Keratinocyte (primary cell): ENCODE results near the gene SULT1C4. TPM values are rescaled to one million over a fixed set of nuclear protein-coding genes. Genes with fewer than 3 reads are reported as not detected.

ENCODE experiments used
- DNase-seq: peaks from one replicate; pipeline ENCODE4 v3.0.0-alpha.2; 2011; ENCODE audit warnings: low read depth, missing footprints, low spot score
- FAIRE-seq: peaks from 2 replicates; lab custom pipeline; 2011; peaks lifted over from hg19 to GRCh38; lab: Jason Lieb, UNC
- H2AFZ ChIP-seq: 2 replicates; pipeline ENCODE4 v1.6.0; 2012; ENCODE audit warnings: low read length, control low read depth, inconsistent platforms; ENCODE audit not compliant: control insufficient read depth
- H3K27ac ChIP-seq: 2 replicates; pipeline ENCODE4 v1.5.1; 2011; ENCODE audit warnings: low read length; ENCODE audit not compliant: control insufficient read depth, insufficient read depth
- H3K27me3 ChIP-seq: 3 replicates; pipeline ENCODE4 v1.6.0; 2011; ENCODE audit warnings: low read length; ENCODE audit not compliant: control insufficient read depth, insufficient read depth; ENCODE audit errors: extremely low read depth
- H3K36me3 ChIP-seq, 2 experiments: 2 replicates in 1 of 2; 3 replicates in 1 of 2; pipeline ENCODE4 v1.5.1; 2011; ENCODE audit warnings: low read length in 2 of 2, mild to moderate bottlenecking in 1 of 2; ENCODE audit not compliant: control insufficient read depth in 2 of 2, insufficient read depth in 2 of 2; ENCODE audit errors: extremely low read depth in 1 of 2
- H3K4me1 ChIP-seq: 3 replicates; pipeline ENCODE4 v1.5.1; 2011; ENCODE audit warnings: low read length; ENCODE audit not compliant: control insufficient read depth, insufficient read depth; ENCODE audit errors: extremely low read depth
- H3K4me2 ChIP-seq: 3 replicates; pipeline ENCODE4 v1.6.0; 2011; ENCODE audit warnings: low read depth, low read length; ENCODE audit not compliant: control insufficient read depth, insufficient read depth; ENCODE audit errors: extremely low read depth
- H3K4me3 ChIP-seq, 3 experiments: fragments of 200-600 bp in 1 of 3; sonication (generic) in 1 of 3; 2 replicates in 2 of 3; 3 replicates in 1 of 3; pipeline ENCODE4 v1.5.1; 2011 to 2016; ENCODE audit warnings: low read length in 3 of 3, mild to moderate bottlenecking in 3 of 3, control low read depth in 2 of 3, inconsistent platforms in 1 of 3, low read depth in 1 of 3, mixed read lengths in 1 of 3, mixed run types in 1 of 3, moderate library complexity in 1 of 3; ENCODE audit not compliant: control insufficient read depth in 2 of 3, insufficient read depth in 2 of 3; ENCODE audit errors: extremely low read depth in 1 of 3
- H3K79me2 ChIP-seq: 2 replicates; pipeline ENCODE4 v1.6.0; 2012; ENCODE audit warnings: low read length; ENCODE audit not compliant: control insufficient read depth, insufficient read depth
- H3K9ac ChIP-seq: 3 replicates; pipeline ENCODE4 v1.6.0; 2011; ENCODE audit warnings: low read length; ENCODE audit not compliant: control insufficient read depth, insufficient read depth; ENCODE audit errors: extremely low read depth
- H3K9me1 ChIP-seq: 3 replicates; pipeline ENCODE4 v1.6.0; 2011; ENCODE audit warnings: low read length; ENCODE audit not compliant: control insufficient read depth, insufficient read depth; ENCODE audit errors: extremely low read depth
- H3K9me3 ChIP-seq: 2 replicates; pipeline ENCODE4 v1.5.1; 2012; ENCODE audit warnings: low read depth, low read length; ENCODE audit not compliant: control insufficient read depth
- H4K20me1 ChIP-seq: 3 replicates; pipeline ENCODE4 v1.6.0; 2011; ENCODE audit warnings: low read length; ENCODE audit not compliant: control insufficient read depth, insufficient read depth; ENCODE audit errors: extremely low read depth
- EZH2 ChIP-seq: IDR thresholded peaks from one replicate; pipeline ENCODE4 v1.6.1; 2012; ENCODE audit warnings: inconsistent platforms, mild to moderate bottlenecking, low read length, moderate library complexity
- dilution Hi-C: fragments of 300-500 bp; cut with MboI; formaldehyde crosslinking; loops from one replicate; pipeline ENCODE4 v1.7.0; 2020; ENCODE audit warnings: low sequenced_read_pairs; ENCODE audit not compliant: extremely low pct_ligation_motif_present
- polyA plus RNA-seq, 5 experiments: library from polyadenylated mRNA; depleted of rRNA in 3 of 5; stranded (reverse) in 3 of 5; stranded (forward) in 1 of 5; unstranded in 1 of 5; fragments of >200 nt; gene quantifications; 1 replicate in 1 of 5; 2 replicates in 3 of 5; 3 replicates in 1 of 5; pipeline versions ENCODE4 v1.2.1 to v1.2.3, GENCODE V29; 2011 to 2012; ENCODE audit warnings: missing spikeins in 2 of 5, low read depth in 1 of 5, low replicate concordance in 1 of 5
- TF ChIP-seq, protein P1 (sequence below), 3 experiments: IDR thresholded peaks in 1 of 3; conservative IDR thresholded peaks in 1 of 3; optimal IDR thresholded peaks in 1 of 3; 2 replicates in 2 of 3; 3 replicates in 1 of 3; pipeline versions ENCODE3 to v1.5.1; 2011; ENCODE audit warnings: low read length in 3 of 3, mild to moderate bottlenecking in 3 of 3, moderate library complexity in 2 of 3, control low read depth in 1 of 3, inconsistent platforms in 1 of 3; ENCODE audit not compliant: insufficient read depth in 2 of 3; ENCODE audit errors: extremely low read depth in 1 of 3

Gene SULT1C4
- polyA plus RNA-seq, 1 donor (not counting 4 experiments of a cell fraction or from before 2014, with no cell fraction given), result not detected

DNA sequence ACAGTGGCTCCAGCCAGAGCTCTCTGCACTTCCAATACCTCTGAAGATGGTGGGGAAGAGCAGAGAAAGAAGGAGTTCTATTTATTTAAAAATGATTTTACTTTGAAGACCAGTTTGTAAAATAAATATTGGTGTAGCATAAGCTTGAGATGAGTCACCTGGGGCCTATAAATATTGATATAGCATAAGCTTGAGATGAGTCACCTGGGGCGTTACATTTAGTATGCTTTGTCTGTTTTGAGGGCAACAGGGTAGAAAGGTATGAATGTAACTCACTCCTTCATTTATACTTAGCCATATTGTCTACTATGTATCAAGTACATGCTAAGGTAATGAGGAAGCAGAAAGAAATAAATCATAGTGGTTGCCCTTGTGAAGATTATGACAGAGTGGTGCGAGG is 7.7 kb upstream of the SULT1C4 start:
- no peak overlapping the region for H3K4me3 ChIP-seq
- peaks cover 2% of the 10 kb centered on the region for H3K9me3 ChIP-seq
- no peak overlapping the region for H2AFZ ChIP-seq
- no peaks in the 10 kb centered on the region for H4K20me1 ChIP-seq
- H3K79me2 ChIP-seq, result no peaks in the 10 kb centered on the region
- FAIRE-seq (peak; percentile 32), DNase-seq (no peak)
- dilution Hi-C loops, result no loop called here
- no peaks in the 10 kb centered on the region for H3K27me3 ChIP-seq
- no peaks in the 10 kb centered on the region for H3K4me1 ChIP-seq
- no peak overlapping the region for H3K9ac ChIP-seq
- H3K36me3 ChIP-seq, result no peaks in the 10 kb centered on the region
- no peaks in the 10 kb centered on the region for H3K9me1 ChIP-seq
- TF ChIP-seq EZH2, result no peak
- TF ChIP-seq, protein P1, sequence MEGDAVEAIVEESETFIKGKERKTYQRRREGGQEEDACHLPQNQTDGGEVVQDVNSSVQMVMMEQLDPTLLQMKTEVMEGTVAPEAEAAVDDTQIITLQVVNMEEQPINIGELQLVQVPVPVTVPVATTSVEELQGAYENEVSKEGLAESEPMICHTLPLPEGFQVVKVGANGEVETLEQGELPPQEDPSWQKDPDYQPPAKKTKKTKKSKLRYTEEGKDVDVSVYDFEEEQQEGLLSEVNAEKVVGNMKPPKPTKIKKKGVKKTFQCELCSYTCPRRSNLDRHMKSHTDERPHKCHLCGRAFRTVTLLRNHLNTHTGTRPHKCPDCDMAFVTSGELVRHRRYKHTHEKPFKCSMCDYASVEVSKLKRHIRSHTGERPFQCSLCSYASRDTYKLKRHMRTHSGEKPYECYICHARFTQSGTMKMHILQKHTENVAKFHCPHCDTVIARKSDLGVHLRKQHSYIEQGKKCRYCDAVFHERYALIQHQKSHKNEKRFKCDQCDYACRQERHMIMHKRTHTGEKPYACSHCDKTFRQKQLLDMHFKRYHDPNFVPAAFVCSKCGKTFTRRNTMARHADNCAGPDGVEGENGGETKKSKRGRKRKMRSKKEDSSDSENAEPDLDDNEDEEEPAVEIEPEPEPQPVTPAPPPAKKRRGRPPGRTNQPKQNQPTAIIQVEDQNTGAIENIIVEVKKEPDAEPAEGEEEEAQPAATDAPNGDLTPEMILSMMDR (optimal IDR thresholded peaks at IDR 0.05 in 1 of 3, IDR thresholded peaks at IDR 0.05 in 1 of 3, conservative IDR thresholded peaks at IDR 0.05 in 1 of 3; ENCODE audit: extremely low read depth in 1 of 3, insufficient read depth in 2 of 3, low read length in 3 of 3), result no peak
- H3K4me2 ChIP-seq, result no peak overlapping the region
- H3K27ac ChIP-seq, result no peak overlapping the region

DNA sequence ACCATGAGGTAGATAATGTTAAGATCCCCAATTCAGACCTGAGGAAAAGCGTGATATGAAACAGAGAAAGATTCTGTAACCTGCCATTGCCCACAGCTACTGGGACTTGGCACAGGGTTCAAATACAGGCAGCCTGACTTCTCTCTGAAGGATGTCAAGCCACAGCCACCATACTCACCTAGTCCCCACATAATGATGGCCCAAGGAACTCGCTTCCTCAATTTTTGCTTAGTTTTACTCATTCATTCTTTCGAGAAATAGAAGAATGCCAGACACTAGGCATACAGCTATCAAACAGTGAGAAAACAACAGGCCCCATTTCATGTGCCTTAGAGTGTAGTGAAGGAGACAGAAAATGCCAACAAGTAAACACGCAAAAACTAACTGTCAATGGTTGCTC is 980 bp upstream of the SULT1C4 start:
- dilution Hi-C loops, result no loop called here
- no peak for FAIRE-seq
- Histone ChIP-seq H3K9me1 (no peaks in the 10 kb centered on the region), H3K79me2 (no peaks in the 10 kb centered on the region), H3K9ac (no peak overlapping the region), H4K20me1 (no peaks in the 10 kb centered on the region), H3K4me1 (no peaks in the 10 kb centered on the region), H3K4me2 (no peak overlapping the region), H3K27me3 (no peaks in the 10 kb centered on the region), H3K27ac (no peak overlapping the region), H3K9me3 (no peaks in the 10 kb centered on the region), H3K4me3 (no peak overlapping the region), H3K36me3 (no peaks in the 10 kb centered on the region), H2AFZ (no peak overlapping the region)
- TF ChIP-seq EZH2, result no peak
- TF ChIP-seq, protein P1 (optimal IDR thresholded peaks at IDR 0.05 in 1 of 3, IDR thresholded peaks at IDR 0.05 in 1 of 3, conservative IDR thresholded peaks at IDR 0.05 in 1 of 3; ENCODE audit: extremely low read depth in 1 of 3, insufficient read depth in 2 of 3, low read length in 3 of 3), result no peak
- DNase-seq, result no peak
